GM19455 (cell line): Measurements from ENCODE around the gene UNC13A.

ENCODE experiments used
- ATAC-seq: cut with Tn5 transposase; IDR thresholded peaks from one replicate; pipeline ENCODE4 v1.9.1; 2021; ENCODE audit not compliant: unreplicated experiment

Gene UNC13A

GRCh38 chr19:17671906-17672305 lies 16.2 kb downstream of the UNC13A start:
- no peak for ATAC-seq

GRCh38 chr19:17669419-17669818 lies 18.7 kb downstream of the UNC13A start:
- ATAC-seq = no peak

GRCh38 chr19:17665058-17665457 lies 23.1 kb downstream of the UNC13A start:
- ATAC-seq = no peak

- ATAC-seq = no peak
Observed at GRCh38 chr19:17659996-17660395, 28.2 kb downstream of the UNC13A start.

- no peak for ATAC-seq
Observed at GRCh38 chr19:17658666-17659065, 29.5 kb downstream of the UNC13A start.

- no peak for ATAC-seq
Observed at GRCh38 chr19:17658240-17658639, 29.9 kb downstream of the UNC13A start.

GRCh38 chr19:17656970-17657369 lies 31.2 kb downstream of the UNC13A start:
- no peak for ATAC-seq

- ATAC-seq = no peak
Observed at GRCh38 chr19:17655751-17656472, 32.2 kb downstream of the UNC13A start.

GRCh38 chr19:17654993-17655392 lies 33.2 kb downstream of the UNC13A start:
- no peak for ATAC-seq

GRCh38 chr19:17652627-17653026 lies 35.5 kb downstream of the UNC13A start:
- no peak for ATAC-seq

GRCh38 chr19:17648786-17649185 lies 39.4 kb downstream of the UNC13A start:
- no peak for ATAC-seq

GRCh38 chr19:17648097-17648660 lies 40.0 kb downstream of the UNC13A start:
- ATAC-seq = no peak

GRCh38 chr19:17647071-17648020 lies 40.8 kb downstream of the UNC13A start:
- ATAC-seq = no peak

- no peak for ATAC-seq
Observed at GRCh38 chr19:17646441-17646840, 41.7 kb downstream of the UNC13A start.

GRCh38 chr19:17645339-17645963 lies 42.7 kb downstream of the UNC13A start:
- no peak for ATAC-seq

GRCh38 chr19:17642656-17643055 lies 45.5 kb downstream of the UNC13A start:
- no peak for ATAC-seq

- ATAC-seq = no peak
Observed at GRCh38 chr19:17641846-17642245, 46.3 kb downstream of the UNC13A start.

GRCh38 chr19:17641181-17641580 lies 47.0 kb downstream of the UNC13A start:
- ATAC-seq = no peak

GRCh38 chr19:17633700-17634099 lies 54.5 kb downstream of the UNC13A start:
- no peak for ATAC-seq

- ATAC-seq = no peak
Observed at GRCh38 chr19:17632577-17632976, 55.6 kb downstream of the UNC13A start.

GRCh38 chr19:17629760-17630159 lies 58.4 kb downstream of the UNC13A start:
- no peak for ATAC-seq
